Brain microvascular endothelial cell (primary cell): ENCODE measurements around the gene ZNF143.
A peak's percentile ranks its signal among the peaks of the same experiment; 100 is the strongest.

Source experiments
- DNase-seq: peaks from one replicate; pipeline ENCODE4 v3.0.0-alpha.2; 2020
- H3K27ac ChIP-seq: fragments of 250-450 bp; sonication (Bioruptor Pico); 2 replicates; pipeline ENCODE4 v1.5.1; 2020; ENCODE audit warnings: mild to moderate bottlenecking, moderate library complexity
- H3K27me3 ChIP-seq: fragments of 250-450 bp; sonication (Bioruptor Pico); replicated peaks from 2 replicates; pipeline ENCODE4 v1.5.1; 2020; ENCODE audit warnings: mild to moderate bottlenecking
- H3K36me3 ChIP-seq: fragments of 250-450 bp; sonication (Bioruptor Pico); replicated peaks from 2 replicates; pipeline ENCODE4 v1.5.1; 2020; ENCODE audit warnings: mild to moderate bottlenecking
- H3K4me3 ChIP-seq: 2 replicates; pipeline ENCODE4 v1.5.1; 2011; ENCODE audit warnings: low read depth, mild to moderate bottlenecking, control low read depth, low read length, moderate library complexity
- in situ Hi-C: cut with HindIII; loops from 2 replicates; pipeline ENCODE4 v1.10.0; 2017; ENCODE audit warnings: low sequenced_read_pairs, low pct_ligation_motif_present
- TF ChIP-seq, protein P1 (sequence below): IDR thresholded peaks from 2 replicates; pipeline ENCODE4 v1.5.1; 2011; ENCODE audit warnings: low read depth, mild to moderate bottlenecking, moderate library complexity, low read length, control low read depth, inconsistent platforms; ENCODE audit errors: missing control alignments

ZNF143 gene

GRCh38 chr11:9455722-9456121 is 5.1 kb upstream of the ZNF143 start:
- Histone ChIP-seq H3K27ac (no peak overlapping the region), H3K27me3 (no peaks in the 10 kb centered on the region), H3K36me3 (no peaks in the 10 kb centered on the region), H3K4me3 (no peak overlapping the region)
- in situ Hi-C loops = no loop called here
- DNase-seq = no peak
- TF ChIP-seq, protein P1, sequence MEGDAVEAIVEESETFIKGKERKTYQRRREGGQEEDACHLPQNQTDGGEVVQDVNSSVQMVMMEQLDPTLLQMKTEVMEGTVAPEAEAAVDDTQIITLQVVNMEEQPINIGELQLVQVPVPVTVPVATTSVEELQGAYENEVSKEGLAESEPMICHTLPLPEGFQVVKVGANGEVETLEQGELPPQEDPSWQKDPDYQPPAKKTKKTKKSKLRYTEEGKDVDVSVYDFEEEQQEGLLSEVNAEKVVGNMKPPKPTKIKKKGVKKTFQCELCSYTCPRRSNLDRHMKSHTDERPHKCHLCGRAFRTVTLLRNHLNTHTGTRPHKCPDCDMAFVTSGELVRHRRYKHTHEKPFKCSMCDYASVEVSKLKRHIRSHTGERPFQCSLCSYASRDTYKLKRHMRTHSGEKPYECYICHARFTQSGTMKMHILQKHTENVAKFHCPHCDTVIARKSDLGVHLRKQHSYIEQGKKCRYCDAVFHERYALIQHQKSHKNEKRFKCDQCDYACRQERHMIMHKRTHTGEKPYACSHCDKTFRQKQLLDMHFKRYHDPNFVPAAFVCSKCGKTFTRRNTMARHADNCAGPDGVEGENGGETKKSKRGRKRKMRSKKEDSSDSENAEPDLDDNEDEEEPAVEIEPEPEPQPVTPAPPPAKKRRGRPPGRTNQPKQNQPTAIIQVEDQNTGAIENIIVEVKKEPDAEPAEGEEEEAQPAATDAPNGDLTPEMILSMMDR = no peak

DNA sequence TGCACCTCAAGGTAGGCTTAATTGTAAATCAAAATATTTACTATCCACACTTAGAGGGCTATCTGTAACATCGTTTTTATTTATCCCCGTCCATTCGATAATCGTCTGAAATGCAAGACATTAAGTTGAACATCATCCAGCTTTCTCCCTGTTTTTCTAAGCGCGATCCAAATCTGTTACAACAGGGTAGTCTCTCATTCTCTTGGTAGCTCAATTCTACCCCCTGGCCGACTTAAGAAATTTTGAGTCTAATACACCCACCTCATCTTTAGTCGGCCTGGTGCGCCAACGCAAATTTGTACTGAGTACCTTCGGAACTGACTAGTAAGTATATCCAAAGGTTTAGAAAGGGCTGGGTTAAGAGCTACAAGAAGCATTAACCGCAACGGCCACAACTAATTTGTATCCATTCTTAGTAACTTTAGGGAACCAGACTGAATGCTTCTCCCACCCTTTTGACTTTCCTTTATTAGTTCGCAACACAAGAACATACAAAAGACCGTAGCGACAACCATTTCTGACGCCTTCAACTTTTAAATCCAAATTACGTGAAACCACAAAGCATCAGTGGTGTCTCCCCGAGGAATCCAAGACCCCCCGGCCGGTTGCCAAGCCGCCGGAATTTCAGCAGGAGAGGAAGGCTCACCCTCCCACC is 1.0 kb upstream of the ZNF143 start:
- TF ChIP-seq, protein P1 = no peak
- in situ Hi-C loops = no loop called here

GRCh38 chr11:9461063-9461759 is 399 bp downstream of the ZNF143 start:
- Histone ChIP-seq H3K27ac (peak overlapping the region; percentile 97), H3K36me3 (no peaks in the 10 kb centered on the region), H3K4me3 (peak overlapping the region; percentile 63), H3K27me3 (no peaks in the 10 kb centered on the region)
- in situ Hi-C loops = no loop called here
- DNase-seq = peak; percentile 75
- TF ChIP-seq, protein P1 = no peak

More for the DNA sequence above, 1.0 kb upstream of the ZNF143 start:
- peak; percentile 52 for DNase-seq
- Histone ChIP-seq H3K36me3 (no peaks in the 10 kb centered on the region), H3K27me3 (no peaks in the 10 kb centered on the region), H3K27ac (peak overlapping the region; percentile 98), H3K4me3 (peak overlapping the region; percentile 98)

DNA sequence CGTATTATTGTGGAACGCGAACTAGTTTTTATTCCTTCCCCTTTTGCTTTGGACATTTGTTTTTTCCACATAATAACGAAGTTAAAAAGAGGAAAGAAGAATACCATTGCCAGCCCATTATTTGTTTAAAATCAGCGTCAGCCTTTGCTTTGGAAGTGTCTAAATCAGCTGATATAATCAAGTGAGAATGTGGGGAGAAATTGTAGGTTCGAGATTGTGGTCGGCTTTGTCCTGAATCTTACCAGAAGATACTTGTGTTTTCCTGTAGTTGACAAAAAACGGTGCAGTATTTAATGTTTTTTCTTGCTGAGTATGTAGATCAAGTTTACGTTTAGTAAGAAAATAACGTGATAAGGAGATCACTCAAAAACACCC is 935 bp downstream of the ZNF143 start:
- TF ChIP-seq, protein P1 = no peak
- Histone ChIP-seq H3K4me3 (peak overlapping the region; percentile 63), H3K36me3 (no peaks in the 10 kb centered on the region), H3K27ac (peak overlapping the region; percentile 97), H3K27me3 (no peaks in the 10 kb centered on the region)
- DNase-seq = peak; percentile 22
- in situ Hi-C loops = no loop called here

- TF ChIP-seq, protein P1 = no peak
- H3K27me3 ChIP-seq = no peaks in the 10 kb centered on the region
- in situ Hi-C loops = no loop called here
- peak overlapping the region; percentile 97 for H3K27ac ChIP-seq
- DNase-seq = no peak
- no peaks in the 10 kb centered on the region for H3K36me3 ChIP-seq
- H3K4me3 ChIP-seq = peak overlapping the region; percentile 63
These were observed 1.5 kb downstream of the ZNF143 start for GRCh38 chr11:9462172-9462799.
